Measurements from ENCODE around the gene GPR108.

DNA sequence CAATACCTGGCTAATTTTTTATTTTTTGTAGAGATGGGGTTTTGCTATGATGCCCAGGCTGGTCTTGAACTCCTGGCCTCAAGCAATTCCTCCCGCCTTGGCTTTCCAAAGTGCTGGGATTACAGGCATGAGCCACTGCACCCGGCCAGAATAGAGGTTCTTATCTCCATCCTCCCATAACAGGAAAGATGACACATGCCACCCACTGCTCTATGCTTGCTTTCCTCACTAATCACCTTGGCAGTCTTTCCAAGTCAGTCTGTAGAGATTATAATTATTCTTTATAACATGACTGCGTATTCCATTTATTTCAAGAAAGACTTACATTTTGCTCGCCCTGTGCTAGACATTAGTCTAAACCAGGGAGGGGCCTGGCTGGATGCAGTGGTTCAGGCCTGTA, 41.8 kb upstream of the GPR108 start:
- TF ChIP-seq POLR2AphosphoS5 (IDR thresholded peaks at IDR 0.05; ENCODE audit: low read depth, low read length) (no peak), TCF7L2 (IDR thresholded peaks at IDR 0.05; ENCODE audit: low read depth, low read length) (no peak), SIN3A (IDR thresholded peaks at IDR 0.05; ENCODE audit: borderline replicate concordance, insufficient read depth, low read depth, low read length) (no peak)
- TF ChIP-seq, protein P1, sequence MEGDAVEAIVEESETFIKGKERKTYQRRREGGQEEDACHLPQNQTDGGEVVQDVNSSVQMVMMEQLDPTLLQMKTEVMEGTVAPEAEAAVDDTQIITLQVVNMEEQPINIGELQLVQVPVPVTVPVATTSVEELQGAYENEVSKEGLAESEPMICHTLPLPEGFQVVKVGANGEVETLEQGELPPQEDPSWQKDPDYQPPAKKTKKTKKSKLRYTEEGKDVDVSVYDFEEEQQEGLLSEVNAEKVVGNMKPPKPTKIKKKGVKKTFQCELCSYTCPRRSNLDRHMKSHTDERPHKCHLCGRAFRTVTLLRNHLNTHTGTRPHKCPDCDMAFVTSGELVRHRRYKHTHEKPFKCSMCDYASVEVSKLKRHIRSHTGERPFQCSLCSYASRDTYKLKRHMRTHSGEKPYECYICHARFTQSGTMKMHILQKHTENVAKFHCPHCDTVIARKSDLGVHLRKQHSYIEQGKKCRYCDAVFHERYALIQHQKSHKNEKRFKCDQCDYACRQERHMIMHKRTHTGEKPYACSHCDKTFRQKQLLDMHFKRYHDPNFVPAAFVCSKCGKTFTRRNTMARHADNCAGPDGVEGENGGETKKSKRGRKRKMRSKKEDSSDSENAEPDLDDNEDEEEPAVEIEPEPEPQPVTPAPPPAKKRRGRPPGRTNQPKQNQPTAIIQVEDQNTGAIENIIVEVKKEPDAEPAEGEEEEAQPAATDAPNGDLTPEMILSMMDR (IDR thresholded peaks at IDR 0.05) = no peak
- TF ChIP-seq, protein P2, sequence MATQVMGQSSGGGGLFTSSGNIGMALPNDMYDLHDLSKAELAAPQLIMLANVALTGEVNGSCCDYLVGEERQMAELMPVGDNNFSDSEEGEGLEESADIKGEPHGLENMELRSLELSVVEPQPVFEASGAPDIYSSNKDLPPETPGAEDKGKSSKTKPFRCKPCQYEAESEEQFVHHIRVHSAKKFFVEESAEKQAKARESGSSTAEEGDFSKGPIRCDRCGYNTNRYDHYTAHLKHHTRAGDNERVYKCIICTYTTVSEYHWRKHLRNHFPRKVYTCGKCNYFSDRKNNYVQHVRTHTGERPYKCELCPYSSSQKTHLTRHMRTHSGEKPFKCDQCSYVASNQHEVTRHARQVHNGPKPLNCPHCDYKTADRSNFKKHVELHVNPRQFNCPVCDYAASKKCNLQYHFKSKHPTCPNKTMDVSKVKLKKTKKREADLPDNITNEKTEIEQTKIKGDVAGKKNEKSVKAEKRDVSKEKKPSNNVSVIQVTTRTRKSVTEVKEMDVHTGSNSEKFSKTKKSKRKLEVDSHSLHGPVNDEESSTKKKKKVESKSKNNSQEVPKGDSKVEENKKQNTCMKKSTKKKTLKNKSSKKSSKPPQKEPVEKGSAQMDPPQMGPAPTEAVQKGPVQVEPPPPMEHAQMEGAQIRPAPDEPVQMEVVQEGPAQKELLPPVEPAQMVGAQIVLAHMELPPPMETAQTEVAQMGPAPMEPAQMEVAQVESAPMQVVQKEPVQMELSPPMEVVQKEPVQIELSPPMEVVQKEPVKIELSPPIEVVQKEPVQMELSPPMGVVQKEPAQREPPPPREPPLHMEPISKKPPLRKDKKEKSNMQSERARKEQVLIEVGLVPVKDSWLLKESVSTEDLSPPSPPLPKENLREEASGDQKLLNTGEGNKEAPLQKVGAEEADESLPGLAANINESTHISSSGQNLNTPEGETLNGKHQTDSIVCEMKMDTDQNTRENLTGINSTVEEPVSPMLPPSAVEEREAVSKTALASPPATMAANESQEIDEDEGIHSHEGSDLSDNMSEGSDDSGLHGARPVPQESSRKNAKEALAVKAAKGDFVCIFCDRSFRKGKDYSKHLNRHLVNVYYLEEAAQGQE (IDR thresholded peaks at IDR 0.05; ENCODE audit: insufficient read depth in 1 of 2, low read depth in 2 of 2, low read length in 1 of 2) = no peak
